Measurements from ENCODE around the gene YEATS4. TPM values are rescaled to one million over a fixed set of nuclear protein-coding genes. Genes with fewer than 3 reads are reported as not detected.

YEATS4 gene
- total RNA-seq, 1 experiment from 2014 or later, result 20.9 TPM

GRCh38 chr12:69396963-69397362, 37.4 kb downstream of the YEATS4 start:
- no peaks in the 10 kb centered on the region for H3K4me1 ChIP-seq (ENCODE audit: control insufficient read depth, insufficient read depth, low read length)
- DNase-seq (ENCODE audit: low read depth, low spot score), result no peak
- in situ Hi-C loops (cut with HindIII; ENCODE audit: low pct_unique_long_range_greater_than_20kb, low sequenced_read_pairs), result no loop called here
- TF ChIP-seq POLR2AphosphoS5 (IDR thresholded peaks at IDR 0.05; ENCODE audit: low read depth, low read length) (no peak), SIN3A (IDR thresholded peaks at IDR 0.05; ENCODE audit: borderline replicate concordance, insufficient read depth, low read depth, low read length) (no peak), CTCF (IDR thresholded peaks at IDR 0.05) (no peak), TCF7L2 (IDR thresholded peaks at IDR 0.05; ENCODE audit: low read depth, low read length) (no peak)
- TF ChIP-seq, protein P1, sequence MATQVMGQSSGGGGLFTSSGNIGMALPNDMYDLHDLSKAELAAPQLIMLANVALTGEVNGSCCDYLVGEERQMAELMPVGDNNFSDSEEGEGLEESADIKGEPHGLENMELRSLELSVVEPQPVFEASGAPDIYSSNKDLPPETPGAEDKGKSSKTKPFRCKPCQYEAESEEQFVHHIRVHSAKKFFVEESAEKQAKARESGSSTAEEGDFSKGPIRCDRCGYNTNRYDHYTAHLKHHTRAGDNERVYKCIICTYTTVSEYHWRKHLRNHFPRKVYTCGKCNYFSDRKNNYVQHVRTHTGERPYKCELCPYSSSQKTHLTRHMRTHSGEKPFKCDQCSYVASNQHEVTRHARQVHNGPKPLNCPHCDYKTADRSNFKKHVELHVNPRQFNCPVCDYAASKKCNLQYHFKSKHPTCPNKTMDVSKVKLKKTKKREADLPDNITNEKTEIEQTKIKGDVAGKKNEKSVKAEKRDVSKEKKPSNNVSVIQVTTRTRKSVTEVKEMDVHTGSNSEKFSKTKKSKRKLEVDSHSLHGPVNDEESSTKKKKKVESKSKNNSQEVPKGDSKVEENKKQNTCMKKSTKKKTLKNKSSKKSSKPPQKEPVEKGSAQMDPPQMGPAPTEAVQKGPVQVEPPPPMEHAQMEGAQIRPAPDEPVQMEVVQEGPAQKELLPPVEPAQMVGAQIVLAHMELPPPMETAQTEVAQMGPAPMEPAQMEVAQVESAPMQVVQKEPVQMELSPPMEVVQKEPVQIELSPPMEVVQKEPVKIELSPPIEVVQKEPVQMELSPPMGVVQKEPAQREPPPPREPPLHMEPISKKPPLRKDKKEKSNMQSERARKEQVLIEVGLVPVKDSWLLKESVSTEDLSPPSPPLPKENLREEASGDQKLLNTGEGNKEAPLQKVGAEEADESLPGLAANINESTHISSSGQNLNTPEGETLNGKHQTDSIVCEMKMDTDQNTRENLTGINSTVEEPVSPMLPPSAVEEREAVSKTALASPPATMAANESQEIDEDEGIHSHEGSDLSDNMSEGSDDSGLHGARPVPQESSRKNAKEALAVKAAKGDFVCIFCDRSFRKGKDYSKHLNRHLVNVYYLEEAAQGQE (IDR thresholded peaks at IDR 0.05; ENCODE audit: insufficient read depth in 1 of 2, low read depth in 2 of 2, low read length in 1 of 2), result no peak
- ChIA-PET CTCF (no interaction called here), POLR2A (no interaction called here)
- ATAC-seq, result no peak
- H3K36me3 ChIP-seq (ENCODE audit: control insufficient read depth, insufficient read depth, low read length), result no peaks in the 10 kb centered on the region
- H3K27me3 ChIP-seq (ENCODE audit: control insufficient read depth, insufficient read depth, low read length), result no peaks in the 10 kb centered on the region
- no peak overlapping the region for H3K4me3 ChIP-seq (ENCODE audit: low read depth in 2 of 2, low read length in 2 of 2)
- H3K27ac ChIP-seq (ENCODE audit: low read length), result no peak overlapping the region
- no TSS peak for BruUV-seq (replicated peaks)
- H3K9me3 ChIP-seq (ENCODE audit: control insufficient read depth, insufficient read depth, low read depth, low read length), result peaks cover 3% of the 10 kb centered on the region; the same call in 1 of the 2 replicates
- intact Hi-C loops (cut with micrococcal nuclease; ENCODE audit: unreplicated experiment), result no loop called here

- POLR2A ChIA-PET, result no interaction called here
- no peak overlapping the region for H3K27ac ChIP-seq (ENCODE audit: low read length)
- no peak for DNase-seq (ENCODE audit: low read depth, low spot score)
- H3K27me3 ChIP-seq (ENCODE audit: control insufficient read depth, insufficient read depth, low read length), result no peaks in the 10 kb centered on the region
- H3K9me3 ChIP-seq (ENCODE audit: control insufficient read depth, insufficient read depth, low read depth, low read length), result peaks cover 3% of the 10 kb centered on the region; the same call in 1 of the 2 replicates
- H3K4me1 ChIP-seq (ENCODE audit: control insufficient read depth, insufficient read depth, low read length), result no peaks in the 10 kb centered on the region
- in situ Hi-C loops (cut with HindIII; ENCODE audit: low pct_unique_long_range_greater_than_20kb, low sequenced_read_pairs) (no loop called here), intact Hi-C loops (cut with micrococcal nuclease; ENCODE audit: unreplicated experiment) (no loop called here)
- CTCF ChIA-PET, result no interaction called here
- no peak for ATAC-seq
- no peak overlapping the region for H3K4me3 ChIP-seq (ENCODE audit: low read depth in 2 of 2, low read length in 2 of 2)
- no peaks in the 10 kb centered on the region for H3K36me3 ChIP-seq (ENCODE audit: control insufficient read depth, insufficient read depth, low read length)
- TF ChIP-seq TCF7L2 (IDR thresholded peaks at IDR 0.05; ENCODE audit: low read depth, low read length) (no peak), SIN3A (IDR thresholded peaks at IDR 0.05; ENCODE audit: borderline replicate concordance, insufficient read depth, low read depth, low read length) (no peak), CTCF (IDR thresholded peaks at IDR 0.05) (no peak), POLR2AphosphoS5 (IDR thresholded peaks at IDR 0.05; ENCODE audit: low read depth, low read length) (no peak)
- TF ChIP-seq, protein P1 (IDR thresholded peaks at IDR 0.05; ENCODE audit: insufficient read depth in 1 of 2, low read depth in 2 of 2, low read length in 1 of 2), result no peak
- BruUV-seq (replicated peaks), result no TSS peak
Observed at GRCh38 chr12:69397978-69398377, 38.4 kb downstream of the YEATS4 start.

All from Panc1 (cell line).